H1 (cell line): ENCODE results near the gene SMIM29. TPM values are rescaled to one million over a fixed set of nuclear protein-coding genes. Genes with fewer than 3 reads are reported as not detected.

Experiments used
- EGR1 ChIP-seq: IDR thresholded peaks from 2 replicates; pipeline ENCODE4 v1.6.1; 2011; ENCODE audit warnings: low read depth, low read length, borderline replicate concordance
- NANOG ChIP-seq: IDR thresholded peaks from 2 replicates; pipeline ENCODE4 v1.6.1; 2011; ENCODE audit warnings: low read length, low read depth, mild to moderate bottlenecking, inconsistent platforms; ENCODE audit not compliant: insufficient read depth, poor library complexity, severe bottlenecking
- SIN3A ChIP-seq, 2 experiments: IDR thresholded peaks in 1 of 2; conservative IDR thresholded peaks in 1 of 2; 2 replicates each; pipeline ENCODE4 v1.6.1; 2011 to 2012; ENCODE audit warnings: low read length in 2 of 2, improper control_type of control experiment in 1 of 2, low read depth in 1 of 2, mild to moderate bottlenecking in 1 of 2
- polyA plus RNA-seq, 7 experiments: library from polyadenylated mRNA; depleted of rRNA in 3 of 7; stranded (reverse) in 5 of 7; unstranded in 2 of 7; fragments of >200 nt in 5 of 7; fragments of 200-250 nt in 2 of 7; gene quantifications; 1 replicate in 5 of 7; 2 replicates in 1 of 7; 4 replicates in 1 of 7; pipeline versions ENCODE4 v1.2.1 to v1.2.3, GENCODE V29; 2011 to 2013; ENCODE audit warnings: missing spikeins in 2 of 7, mixed read lengths in 2 of 7
- total RNA-seq: library from RNA; stranded (reverse); fragmentation: NEBNext Ultra II Directional; extraction: Animal tissue kit (Norgen Biotek cat#: 25700); gene quantifications from 2 replicates; pipeline ENCODE4 v1.2.1, GENCODE V29; 2021

Gene SMIM29
- total and polyA plus RNA-seq, 2 of the 8 experiments (the other 6 are each of a cell fraction or from before 2014, with no cell fraction given), result 7.0 to 22.4 TPM

GRCh38 chr6:34260576-34261267 lies 11.9 kb upstream of the SMIM29 start (continued):
- no peak for TF ChIP-seq EGR1
- no peak for TF ChIP-seq NANOG
- TF ChIP-seq SIN3A (conservative IDR thresholded peaks at IDR 0.05 in 1 of 2, IDR thresholded peaks at IDR 0.05 in 1 of 2; ENCODE audit: low read depth in 1 of 2, low read length in 2 of 2), result no peak
